ENCODE data around the gene SCUBE3.

SCUBE3 gene

DNA sequence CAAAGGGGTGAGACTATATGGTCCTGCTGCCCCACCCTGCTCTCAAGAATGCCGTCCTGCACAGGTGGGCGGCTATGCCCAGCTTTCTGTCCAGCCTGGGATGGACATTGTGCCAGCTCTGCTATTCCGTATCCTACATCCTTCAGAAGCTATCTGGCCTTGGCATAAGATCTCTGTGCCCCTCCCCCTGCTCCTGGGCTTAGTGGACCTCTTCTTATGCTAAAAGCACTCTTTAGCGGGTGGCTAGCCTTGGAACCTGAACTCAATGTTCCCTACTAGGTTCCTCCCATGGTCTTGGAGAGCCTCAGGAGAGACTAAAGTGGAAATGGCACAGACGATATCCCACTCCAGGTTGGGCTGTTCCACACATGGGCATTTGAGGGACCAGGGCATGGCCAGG is 22.5 kb downstream of the SCUBE3 start:
- H3K4me3 ChIP-seq (ENCODE audit: low read length): no peak overlapping the region
- no peak for TF ChIP-seq CTCF (conservative IDR thresholded peaks at IDR 0.05; ENCODE audit: low read depth, low read length)
- no peak for DNase-seq (ENCODE audit: low read depth)

DNA sequence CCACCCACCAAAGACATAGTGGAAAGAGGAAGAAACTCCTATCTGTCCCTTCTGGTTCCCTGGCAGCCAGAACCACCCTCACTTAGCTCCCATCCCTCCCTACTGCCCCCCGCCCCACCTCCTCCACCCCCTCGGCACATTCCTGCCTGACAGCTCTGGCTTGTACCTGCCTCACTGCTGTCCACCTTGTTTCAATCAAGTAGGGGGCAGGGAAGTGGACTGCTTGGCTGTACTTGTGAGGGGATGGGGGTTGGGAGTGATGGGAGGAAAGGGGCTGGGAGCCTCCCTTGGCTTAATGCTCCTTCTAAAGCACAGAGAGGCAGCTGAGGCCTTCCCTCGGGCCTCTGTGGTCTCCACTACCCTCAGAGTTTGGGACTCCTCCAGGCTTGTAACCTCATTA is 23.7 kb downstream of the SCUBE3 start:
- H3K4me3 ChIP-seq (ENCODE audit: low read length): no peak overlapping the region
- no peak for DNase-seq (ENCODE audit: low read depth)
- no peak for TF ChIP-seq CTCF (conservative IDR thresholded peaks at IDR 0.05; ENCODE audit: low read depth, low read length)

GRCh38 chr6:35238843-35239289 is 25.1 kb downstream of the SCUBE3 start:
- no peak overlapping the region for H3K4me3 ChIP-seq (ENCODE audit: low read length)
- no peak for DNase-seq (ENCODE audit: low read depth)
- no peak for TF ChIP-seq CTCF (conservative IDR thresholded peaks at IDR 0.05; ENCODE audit: low read depth, low read length)

DNA sequence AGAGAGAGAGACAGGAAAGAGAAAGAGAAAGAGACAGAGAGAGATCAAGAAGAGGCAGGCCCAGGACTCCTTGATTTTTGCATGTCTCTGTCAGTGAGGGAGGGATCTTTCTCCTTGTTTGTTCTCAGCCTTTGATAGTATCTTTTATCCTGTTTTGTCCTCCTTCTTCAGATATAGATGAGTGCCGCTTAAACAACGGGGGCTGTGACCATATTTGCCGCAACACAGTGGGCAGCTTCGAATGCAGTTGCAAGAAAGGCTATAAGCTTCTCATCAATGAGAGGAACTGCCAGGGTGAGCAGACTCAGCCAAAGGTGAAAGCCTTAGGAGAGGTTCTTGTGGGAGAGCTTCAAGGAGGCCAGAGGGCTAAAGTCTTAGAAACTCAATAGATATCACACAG is 25.8 kb downstream of the SCUBE3 start:
- no peak for TF ChIP-seq CTCF (conservative IDR thresholded peaks at IDR 0.05; ENCODE audit: low read depth, low read length)
- H3K4me3 ChIP-seq (ENCODE audit: low read length): no peak overlapping the region
- no peak for DNase-seq (ENCODE audit: low read depth)

GRCh38 chr6:35240838-35241801 is 27.4 kb downstream of the SCUBE3 start:
- TF ChIP-seq CTCF (conservative IDR thresholded peaks at IDR 0.05; ENCODE audit: low read depth, low read length): peak; percentile 99
- H3K4me3 ChIP-seq (ENCODE audit: low read length): no peak overlapping the region
- DNase-seq (ENCODE audit: low read depth): no peak

- no peak for TF ChIP-seq CTCF (conservative IDR thresholded peaks at IDR 0.05; ENCODE audit: low read depth, low read length)
- H3K4me3 ChIP-seq (ENCODE audit: low read length): no peak overlapping the region
- no peak for DNase-seq (ENCODE audit: low read depth)
Observed at GRCh38 chr6:35242486-35242885, 28.7 kb downstream of the SCUBE3 start.

DNA sequence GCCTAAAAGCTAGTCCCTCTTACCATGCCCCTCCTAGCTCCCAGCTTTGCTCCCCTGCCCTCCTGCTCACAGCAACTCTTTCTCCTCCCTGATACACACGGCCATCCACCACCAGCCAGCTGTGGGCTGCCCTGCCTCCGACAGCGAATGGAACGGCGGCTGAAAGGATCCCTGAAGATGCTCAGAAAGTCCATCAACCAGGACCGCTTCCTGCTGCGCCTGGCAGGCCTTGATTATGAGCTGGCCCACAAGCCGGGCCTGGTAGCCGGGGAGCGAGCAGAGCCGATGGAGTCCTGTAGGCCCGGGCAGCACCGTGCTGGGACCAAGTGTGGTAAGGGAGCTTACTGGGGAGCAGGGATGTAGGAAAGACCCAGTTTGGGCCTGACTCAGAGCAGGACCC is 29.1 kb downstream of the SCUBE3 start:
- TF ChIP-seq CTCF (conservative IDR thresholded peaks at IDR 0.05; ENCODE audit: low read depth, low read length): no peak
- no peak for DNase-seq (ENCODE audit: low read depth)
- no peak overlapping the region for H3K4me3 ChIP-seq (ENCODE audit: low read length)
